GM12891 (cell line): ENCODE measurements around the gene TMPRSS13.

Source experiments
- DNase-seq: peaks from one replicate; pipeline ENCODE4 v3.0.0; 2011; ENCODE audit warnings: low spot score; ENCODE audit not compliant: insufficient read length
- FAIRE-seq: peaks from 2 replicates; lab custom pipeline; 2011; peaks lifted over from hg19 to GRCh38; lab: Jason Lieb, UNC
- PAX5 ChIP-seq: IDR thresholded peaks from 2 replicates; pipeline ENCODE4 v1.6.1; 2011; ENCODE audit warnings: low read length, moderate library complexity, mild to moderate bottlenecking; ENCODE audit not compliant: insufficient read depth, severe bottlenecking
- POLR2A ChIP-seq: IDR thresholded peaks from 2 replicates; pipeline ENCODE4 v1.6.1; 2011; ENCODE audit warnings: low read depth, low read length, control low read depth
- POLR2AphosphoS5 ChIP-seq: IDR thresholded peaks from 2 replicates; pipeline ENCODE4 v1.6.1; 2011; ENCODE audit warnings: low read depth, low read length, control low read depth
- POU2F2 ChIP-seq: IDR thresholded peaks from 2 replicates; pipeline ENCODE4 v1.6.1; 2011; ENCODE audit warnings: low read depth, mild to moderate bottlenecking, control low read depth, low read length, moderate library complexity
- SPI1 ChIP-seq: IDR thresholded peaks from 2 replicates; pipeline ENCODE4 v1.6.1; 2011; ENCODE audit warnings: low read depth, low read length, control low read depth
- TAF1 ChIP-seq: IDR thresholded peaks from 2 replicates; pipeline ENCODE4 v1.6.1; 2011; ENCODE audit warnings: low read depth, low read length, control low read depth

TMPRSS13 gene

GRCh38 chr11:117879516-117880480 lies 49.4 kb downstream of the TMPRSS13 start:
- TF ChIP-seq PAX5 (no peak), SPI1 (no peak), POLR2A (no peak), POU2F2 (no peak), TAF1 (no peak), POLR2AphosphoS5 (no peak)
- FAIRE-seq (no peak), DNase-seq (no peak)

- FAIRE-seq, result no peak
- DNase-seq, result no peak
- TF ChIP-seq POLR2AphosphoS5 (no peak), TAF1 (no peak), PAX5 (no peak), POLR2A (no peak), POU2F2 (no peak), SPI1 (no peak)
Observed at GRCh38 chr11:117878939-117879475, 50.2 kb downstream of the TMPRSS13 start.

GRCh38 chr11:117878314-117878938 lies 50.8 kb downstream of the TMPRSS13 start:
- DNase-seq (no peak), FAIRE-seq (no peak)
- TF ChIP-seq TAF1 (no peak), POLR2A (no peak), SPI1 (no peak)

GRCh38 chr11:117877120-117877784 lies 52.0 kb downstream of the TMPRSS13 start:
- TF ChIP-seq POLR2AphosphoS5, result no peak
- TF ChIP-seq POU2F2, result no peak
- no peak for TF ChIP-seq TAF1
- no peak for TF ChIP-seq POLR2A
- no peak for TF ChIP-seq SPI1
- no peak for TF ChIP-seq PAX5
- DNase-seq, result no peak

GRCh38 chr11:117876341-117877119 lies 52.7 kb downstream of the TMPRSS13 start, which contains the start of gene FXYD6:
TSS of gene FXYD6 (minus strand) at chr11:117876658. CDS start at chr11:117842776, 33,882 bp downstream.
- TF ChIP-seq TAF1 (no peak), POLR2A (no peak), PAX5 (no peak), POU2F2 (no peak), POLR2AphosphoS5 (no peak), SPI1 (no peak)
- no peak for FAIRE-seq
- DNase-seq, result no peak

More at GRCh38 chr11:117877120-117877784, 52.0 kb downstream of the TMPRSS13 start:
- no peak for FAIRE-seq

- FAIRE-seq, result no peak
- no peak for TF ChIP-seq SPI1
- no peak for TF ChIP-seq PAX5
- TF ChIP-seq POU2F2, result no peak
- no peak for TF ChIP-seq TAF1
- no peak for TF ChIP-seq POLR2AphosphoS5
- no peak for TF ChIP-seq POLR2A
- DNase-seq, result no peak
Observed at GRCh38 chr11:117876059-117876340, 53.2 kb downstream of the TMPRSS13 start.

- TF ChIP-seq SPI1 (no peak), POLR2AphosphoS5 (no peak), PAX5 (no peak), POU2F2 (no peak), POLR2A (no peak), TAF1 (no peak)
- FAIRE-seq (no peak), DNase-seq (no peak)
Observed at GRCh38 chr11:117875382-117876058, 53.7 kb downstream of the TMPRSS13 start.

GRCh38 chr11:117874910-117875381 lies 54.3 kb downstream of the TMPRSS13 start:
- TF ChIP-seq POLR2AphosphoS5, result no peak
- TF ChIP-seq SPI1, result no peak
- TF ChIP-seq PAX5, result no peak
- no peak for TF ChIP-seq POLR2A
- TF ChIP-seq POU2F2, result no peak
- TF ChIP-seq TAF1, result no peak
- FAIRE-seq, result peak; percentile 20
- DNase-seq, result no peak
